HG02885 (cell line): ENCODE data around the gene INSC.

ENCODE experiments used
- ATAC-seq: cut with Tn5 transposase; IDR thresholded peaks from one replicate; pipeline ENCODE4 v1.9.1; 2021; ENCODE audit warnings: mild to moderate bottlenecking; ENCODE audit not compliant: unreplicated experiment, poor library complexity

Gene INSC

DNA sequence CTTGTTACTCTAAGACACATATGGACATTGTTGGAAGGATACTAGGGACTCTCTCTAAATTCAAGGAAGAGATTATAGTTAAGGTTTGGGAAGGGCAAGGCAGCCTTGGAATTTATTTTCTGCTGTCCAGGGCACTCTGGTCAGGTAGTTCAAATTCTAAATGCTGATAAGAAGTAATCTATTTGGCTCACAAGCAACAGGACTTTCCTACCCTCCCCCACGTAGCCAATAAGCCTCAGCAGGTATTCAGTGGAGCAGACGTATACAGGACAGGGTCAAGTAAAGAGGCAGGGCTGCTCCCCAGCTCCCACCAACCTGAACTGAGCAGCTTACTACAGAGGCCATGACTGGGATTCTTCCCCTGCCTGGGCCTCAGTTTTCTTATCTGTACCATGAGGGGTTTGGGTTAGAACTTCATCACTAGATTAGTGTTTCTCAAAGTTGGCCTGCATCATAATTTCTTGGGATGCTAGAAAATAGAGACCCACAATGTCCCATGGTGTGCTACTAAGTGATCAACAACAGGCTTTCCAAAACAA lies 6.1 kb upstream of the INSC start:
- ATAC-seq, result no peak

DNA sequence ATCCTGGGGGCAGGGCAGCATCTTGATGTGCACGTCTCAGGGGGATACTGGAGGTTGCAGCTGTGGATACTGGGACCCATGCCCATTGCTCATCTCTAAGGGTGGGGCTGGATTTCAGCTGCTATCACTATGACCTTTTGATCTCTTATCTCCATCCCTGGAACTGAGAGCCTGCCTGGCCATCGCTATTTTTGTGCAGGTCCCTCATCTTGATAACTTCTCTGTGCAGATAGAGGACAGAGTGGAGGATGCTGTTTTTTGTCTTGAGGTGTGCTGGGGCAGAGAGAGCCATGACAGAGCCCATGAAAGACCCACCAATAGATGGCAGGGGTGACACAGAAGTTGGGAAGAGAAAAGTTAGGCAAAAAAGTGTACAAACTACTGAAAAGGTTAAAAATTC lies 5.1 kb upstream of the INSC start:
- ATAC-seq, result no peak

DNA sequence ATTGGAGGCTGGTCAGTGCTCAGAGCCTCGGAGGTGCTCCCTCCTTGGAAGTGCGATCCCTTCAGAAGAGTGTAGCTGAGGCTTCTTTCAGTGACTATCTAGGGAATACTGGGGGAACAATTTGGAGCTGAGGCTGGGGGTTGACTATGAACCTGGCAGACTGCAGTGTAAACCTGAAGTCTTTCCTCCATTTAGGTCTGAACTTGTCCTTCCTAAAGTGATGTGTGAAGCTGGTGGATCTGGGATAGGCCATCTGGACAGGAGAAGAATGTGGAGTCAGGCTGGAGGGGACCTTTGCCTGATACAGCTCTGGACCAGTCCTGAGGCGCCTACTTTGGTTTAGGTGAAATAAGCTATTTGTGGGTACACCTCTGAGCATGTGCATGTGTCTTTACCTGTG lies 3.5 kb upstream of the INSC start:
- no peak for ATAC-seq

DNA sequence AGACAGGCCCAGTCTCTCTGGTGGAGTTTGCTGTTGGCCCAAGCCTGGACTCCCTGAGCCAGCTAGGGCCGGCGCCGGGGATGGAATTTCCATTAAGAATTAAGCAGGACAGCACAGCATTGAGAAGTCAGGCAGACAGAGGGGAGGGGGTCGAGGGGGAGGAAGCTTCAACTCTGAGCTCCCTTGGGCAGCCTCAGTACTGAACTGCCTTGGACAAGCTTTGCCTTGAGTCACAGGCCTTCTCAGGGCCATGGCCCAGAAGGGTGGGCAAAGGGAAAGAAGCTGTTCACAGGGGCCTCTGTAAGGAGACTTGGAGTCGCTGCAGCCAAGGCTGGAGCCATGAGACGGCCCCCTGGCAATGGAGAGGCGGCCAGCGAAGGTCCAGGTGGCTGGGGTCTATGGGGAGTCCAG lies 2.6 kb upstream of the INSC start:
- no peak for ATAC-seq

DNA sequence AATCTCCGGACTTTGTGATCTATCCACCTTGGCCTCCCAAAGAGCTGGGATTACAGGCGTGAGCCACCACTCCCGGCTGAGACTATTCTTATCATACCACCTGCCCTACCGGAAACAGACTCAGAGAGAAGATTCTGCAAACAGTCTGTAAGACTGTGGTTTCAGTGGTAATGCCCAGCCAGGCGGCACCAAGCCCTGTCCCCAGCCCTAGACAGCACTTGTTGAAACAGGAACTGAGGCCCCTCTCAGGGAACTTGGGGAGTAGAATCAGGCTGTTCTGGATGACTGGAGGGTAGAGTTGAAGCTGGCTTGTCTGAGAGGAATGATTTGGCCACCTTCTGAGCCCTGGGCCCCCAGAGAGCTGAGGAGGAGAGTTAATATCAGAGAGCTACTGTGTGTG lies 1.3 kb upstream of the INSC start:
- peak; percentile 91 for ATAC-seq

DNA sequence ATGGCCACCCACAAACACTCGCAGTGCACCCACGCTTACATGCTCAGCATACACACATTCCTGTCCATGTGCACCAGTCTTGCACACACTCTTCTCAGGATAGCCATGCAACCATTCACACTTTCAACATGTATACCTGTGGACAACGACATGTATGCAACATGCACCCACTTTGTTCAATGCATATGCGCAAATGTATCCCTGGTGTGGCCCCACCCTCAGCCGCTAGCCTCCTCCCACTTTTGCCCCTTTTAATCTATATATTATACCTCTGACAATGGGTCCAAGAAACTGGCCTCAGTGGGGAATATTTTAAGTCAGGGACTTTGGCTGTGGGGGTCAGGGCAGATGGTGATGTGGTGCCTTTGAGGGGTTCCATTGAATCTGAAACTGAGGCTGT lies 963 bp downstream of the INSC start:
- no peak for ATAC-seq

DNA sequence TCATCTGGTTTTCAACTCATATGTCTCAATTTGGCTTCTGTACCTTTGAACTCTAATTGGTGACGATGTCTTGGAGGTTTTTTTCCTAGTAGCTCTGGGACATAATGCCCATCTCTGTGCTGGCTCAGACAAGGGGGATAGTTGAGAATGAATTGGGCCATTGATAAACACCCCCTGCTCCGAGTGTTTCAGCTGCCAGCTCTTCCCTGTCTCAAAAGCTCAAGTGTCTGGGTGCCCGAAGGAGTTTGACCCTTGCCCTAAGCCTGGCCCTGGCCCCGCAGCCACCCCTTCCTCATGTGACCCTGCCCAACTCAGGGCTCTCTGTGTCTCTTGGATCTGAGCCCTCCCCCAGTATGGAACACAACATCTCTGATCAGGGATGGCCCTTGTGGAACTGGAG lies 3.0 kb downstream of the INSC start:
- ATAC-seq, result no peak

DNA sequence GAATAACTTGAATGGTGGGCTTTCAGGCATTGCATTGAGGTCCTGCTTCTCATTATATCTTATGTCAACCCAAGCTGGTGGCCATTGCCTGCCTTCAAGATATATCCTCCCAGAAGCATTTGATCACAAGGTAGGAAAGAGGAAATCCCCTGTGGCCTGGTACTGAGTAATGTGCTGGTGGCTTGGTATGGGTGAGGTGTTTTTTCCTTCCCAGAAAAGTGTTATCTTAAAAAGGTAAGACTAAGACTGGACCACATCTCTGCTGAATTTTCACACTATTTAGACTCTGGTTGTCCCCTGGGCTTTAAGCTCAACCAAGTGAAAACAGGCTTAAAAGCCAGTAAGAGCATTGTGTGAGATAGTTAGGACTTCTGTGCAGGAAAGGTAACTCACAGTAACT lies 3.7 kb downstream of the INSC start:
- ATAC-seq, result no peak

DNA sequence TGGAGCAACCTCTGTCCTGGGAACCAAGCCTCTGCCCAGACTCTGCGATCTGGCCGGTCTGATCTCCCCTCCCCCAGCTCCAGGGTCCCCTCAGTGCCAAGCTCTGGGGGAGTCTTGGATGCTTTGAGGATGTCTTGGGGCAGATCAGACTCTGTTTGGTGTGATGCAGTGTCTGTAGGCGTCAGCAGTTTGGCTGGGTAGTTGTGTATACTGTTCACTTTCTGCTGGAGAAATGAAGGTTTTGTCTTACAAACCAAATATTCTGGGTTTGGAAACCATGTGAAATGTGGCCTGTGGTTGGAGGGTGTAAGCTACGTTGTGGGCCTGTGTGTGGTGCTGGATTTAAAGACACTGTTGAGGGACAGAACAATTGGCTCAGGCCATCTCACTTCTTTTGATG lies 4.6 kb downstream of the INSC start:
- no peak for ATAC-seq

DNA sequence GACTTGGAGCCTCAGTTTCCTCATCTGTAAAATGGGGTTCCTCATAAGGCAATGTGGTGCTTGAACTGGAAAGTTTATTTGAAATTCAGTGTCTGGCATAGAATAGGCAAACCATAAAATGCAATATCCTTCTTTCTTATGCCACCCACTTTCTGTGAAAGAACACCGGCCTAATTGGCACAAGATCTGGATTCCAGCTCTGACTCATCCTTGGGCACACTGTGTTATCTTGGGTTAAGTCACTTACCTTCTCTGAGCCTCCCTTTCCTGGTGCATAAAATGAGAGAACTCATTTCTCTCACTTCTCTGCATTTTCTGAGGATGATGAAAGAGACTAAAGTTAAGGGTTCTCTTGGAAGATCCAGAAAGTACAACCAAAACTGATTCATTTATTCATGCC lies 5.1 kb downstream of the INSC start:
- no peak for ATAC-seq

DNA sequence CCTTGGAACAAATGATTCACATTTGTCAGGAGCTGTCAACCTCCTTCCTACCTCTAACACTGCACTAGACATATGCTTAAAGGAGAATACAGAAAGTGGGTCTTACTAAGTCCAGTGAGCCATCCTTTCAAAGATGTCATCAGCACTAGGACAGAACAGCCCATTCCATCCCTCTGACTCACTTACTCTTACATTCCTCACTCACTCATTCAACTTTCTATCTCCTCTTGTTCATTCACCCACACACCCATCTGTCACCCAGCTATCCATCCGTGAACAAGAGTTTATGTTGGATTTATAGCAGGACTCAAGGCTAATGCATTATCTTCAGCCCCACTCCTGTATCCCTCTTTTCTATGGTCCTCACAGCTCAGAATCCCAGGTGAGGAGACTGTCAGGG lies 9.1 kb downstream of the INSC start:
- ATAC-seq, result no peak

DNA sequence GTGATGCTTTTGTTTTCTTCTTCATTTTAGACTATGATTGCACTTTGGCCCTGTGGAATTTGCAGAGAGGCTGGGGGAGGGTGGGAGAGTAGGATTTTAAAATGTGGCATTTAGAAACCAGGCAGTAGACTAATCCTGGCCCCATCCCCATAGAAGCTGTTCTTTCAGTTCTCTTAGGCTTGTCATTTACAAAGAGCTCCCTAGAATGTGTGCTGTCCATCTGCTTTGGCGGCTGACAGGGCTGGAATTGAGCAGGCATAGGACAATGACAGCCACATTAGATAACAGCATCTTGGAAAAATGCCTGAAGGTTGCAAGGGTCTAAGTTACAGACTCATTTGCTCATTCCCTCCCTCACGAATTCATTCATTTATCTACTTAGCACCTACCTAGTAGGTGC lies 9.8 kb downstream of the INSC start:
- no peak for ATAC-seq

DNA sequence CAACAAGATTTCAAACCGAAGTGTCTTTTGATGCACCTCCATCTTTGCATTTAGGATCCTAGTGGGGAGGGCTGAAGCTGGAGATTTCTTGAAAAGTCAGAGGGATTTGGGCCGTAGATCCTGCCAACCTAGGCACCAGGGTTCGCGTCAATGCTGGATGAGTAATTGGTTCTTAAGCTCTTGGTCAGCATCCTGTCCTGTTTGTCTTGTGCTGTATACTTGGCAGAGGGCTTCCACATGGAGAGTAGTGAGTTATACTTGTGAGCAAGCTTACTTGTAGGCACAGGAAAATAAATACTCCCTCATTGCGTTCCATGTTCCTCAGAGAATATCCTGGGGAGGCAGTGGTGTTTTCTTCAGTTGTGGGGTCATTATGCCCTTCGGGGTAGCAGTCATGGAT lies 12.6 kb downstream of the INSC start:
- ATAC-seq, result no peak

DNA sequence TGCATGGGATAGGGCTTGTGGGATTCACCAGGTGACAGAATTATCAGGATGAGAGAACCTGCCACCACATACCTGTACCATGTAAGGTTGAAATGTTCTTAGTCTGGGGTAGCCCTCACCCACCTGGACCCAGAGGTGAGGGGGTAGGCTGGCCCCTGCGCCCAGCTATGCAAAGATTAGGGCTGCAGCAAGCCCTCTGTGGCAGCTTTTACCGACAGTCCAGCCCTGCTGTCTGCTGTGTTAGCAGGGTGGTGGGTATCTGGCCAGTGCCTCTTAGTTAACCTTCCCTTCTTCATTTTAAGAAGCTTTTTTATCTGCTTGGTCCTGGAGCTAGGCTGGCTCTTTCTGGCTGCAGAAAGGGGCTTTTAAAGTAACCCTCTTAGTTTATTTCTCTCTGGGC lies 13.9 kb downstream of the INSC start:
- no peak for ATAC-seq

DNA sequence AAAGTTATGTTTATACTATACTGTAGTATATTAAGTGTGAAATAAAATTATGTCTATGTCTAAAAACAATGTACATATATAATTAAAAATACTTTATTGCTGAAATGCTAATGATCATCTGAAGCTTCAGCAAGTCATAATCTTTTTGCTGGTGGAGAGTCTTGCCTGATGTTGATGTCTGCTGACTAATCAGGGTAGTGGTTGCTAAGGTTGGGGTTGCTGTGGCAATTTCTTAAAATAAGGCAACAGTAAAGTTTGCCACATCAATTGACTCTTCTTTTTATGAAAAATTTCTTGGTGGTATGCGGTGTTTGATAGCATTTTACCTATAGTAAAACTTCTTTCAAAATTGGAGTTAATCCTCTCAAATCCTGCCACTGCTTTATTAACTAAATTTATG lies 21.4 kb downstream of the INSC start:
- no peak for ATAC-seq

DNA sequence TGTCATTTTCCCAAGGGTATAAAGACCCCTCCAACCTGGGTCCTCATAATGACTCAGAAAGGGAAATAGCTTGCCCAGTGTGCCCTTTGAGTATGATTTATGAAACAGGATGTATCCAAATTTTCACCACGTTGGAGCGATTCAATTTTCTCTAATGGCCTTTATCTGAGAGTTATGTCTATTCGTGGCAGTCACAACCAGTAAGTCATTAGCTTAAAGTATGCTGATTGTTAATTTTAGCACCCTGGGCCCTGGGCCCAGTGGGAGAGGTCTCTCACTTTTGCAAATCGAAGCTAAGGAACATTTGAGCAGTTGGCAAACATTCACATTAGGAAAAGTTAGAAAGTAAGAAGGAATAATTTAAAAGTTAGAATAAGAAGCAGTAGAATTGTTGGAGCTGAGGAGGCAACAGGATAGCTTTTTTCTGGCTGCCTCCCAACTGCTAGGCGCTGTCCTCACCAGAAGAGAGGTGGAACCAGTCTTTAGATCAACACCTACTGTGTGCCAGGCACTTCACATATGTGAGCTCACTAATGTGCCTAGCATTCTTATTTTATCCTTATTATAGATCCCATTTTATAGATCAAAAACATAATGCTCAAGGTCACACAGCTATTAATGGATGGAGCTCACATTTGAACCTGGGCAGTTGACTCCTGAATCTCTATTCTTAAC lies 24.5 kb downstream of the INSC start:
- no peak for ATAC-seq

DNA sequence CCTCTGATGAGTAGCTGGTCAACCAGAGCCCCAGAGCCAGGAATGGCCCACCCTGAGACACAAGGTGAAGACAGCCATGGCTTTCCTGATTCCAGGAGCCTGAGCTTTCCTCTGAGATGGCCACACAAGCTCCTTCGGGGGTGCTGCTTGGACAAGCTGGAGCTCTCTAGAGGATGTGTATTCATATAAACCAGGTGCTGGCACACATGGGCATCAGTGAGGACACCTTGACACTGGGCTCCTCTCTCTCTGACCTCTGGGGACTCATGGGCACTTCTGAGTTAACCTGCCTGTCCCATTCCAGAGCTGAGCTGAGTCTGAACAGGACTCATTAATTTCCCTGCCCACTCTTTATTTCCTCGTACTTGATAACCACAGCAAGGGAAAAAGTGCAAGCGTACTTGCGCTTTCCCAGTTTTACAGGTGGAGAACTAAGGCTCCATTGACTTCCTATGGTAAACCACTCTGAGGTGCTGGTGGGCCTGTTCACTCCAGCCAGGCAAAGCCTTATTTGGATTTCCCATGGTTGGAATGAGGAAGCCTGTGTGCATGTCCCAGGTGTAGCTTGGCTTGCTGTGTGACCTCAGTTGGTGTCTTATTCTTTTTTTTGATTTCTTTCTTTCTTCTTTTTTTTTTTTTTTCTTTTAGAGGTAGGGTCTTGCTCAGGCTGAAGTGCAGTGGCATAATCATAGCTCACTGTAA lies 25.4 kb downstream of the INSC start:
- ATAC-seq, result no peak

DNA sequence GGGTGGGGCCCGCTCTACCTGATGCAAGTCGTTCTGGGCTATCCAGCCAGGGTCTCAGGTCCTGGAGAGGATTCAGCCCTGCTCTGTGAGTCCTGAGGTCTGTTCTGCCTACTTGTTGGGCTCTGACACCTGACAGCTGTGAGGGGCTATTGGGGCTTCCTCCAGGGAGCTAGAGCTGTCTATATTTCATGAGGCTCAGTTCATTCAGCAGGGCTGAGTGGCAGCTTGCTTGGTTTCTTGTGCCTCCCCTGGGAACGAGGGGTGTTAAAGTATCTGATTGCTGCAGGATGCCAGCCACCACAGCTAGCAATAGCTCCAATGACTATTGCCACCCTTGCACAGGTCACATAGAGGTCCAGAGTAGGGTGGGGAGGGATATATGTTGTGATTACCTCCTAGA lies 26.7 kb downstream of the INSC start:
- no peak for ATAC-seq

DNA sequence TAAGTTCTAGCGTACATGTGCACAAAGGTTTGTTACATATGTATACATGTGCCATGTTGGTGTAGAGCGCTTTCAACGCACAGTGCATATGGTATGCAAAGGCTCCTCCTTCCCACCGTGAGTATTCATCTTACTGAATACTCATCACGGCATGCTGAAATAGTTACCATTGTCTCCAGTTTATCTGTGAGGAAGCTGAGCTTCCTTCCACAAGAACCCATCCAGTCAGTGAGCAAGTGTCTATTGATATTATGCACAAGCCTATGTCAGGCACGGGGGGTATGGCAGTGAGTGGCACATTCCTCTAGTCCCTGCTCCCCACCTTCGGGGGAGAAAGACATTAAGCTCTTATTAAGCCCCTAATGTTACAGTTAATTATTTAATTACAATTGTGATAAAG lies 28.1 kb downstream of the INSC start:
- ATAC-seq, result no peak

DNA sequence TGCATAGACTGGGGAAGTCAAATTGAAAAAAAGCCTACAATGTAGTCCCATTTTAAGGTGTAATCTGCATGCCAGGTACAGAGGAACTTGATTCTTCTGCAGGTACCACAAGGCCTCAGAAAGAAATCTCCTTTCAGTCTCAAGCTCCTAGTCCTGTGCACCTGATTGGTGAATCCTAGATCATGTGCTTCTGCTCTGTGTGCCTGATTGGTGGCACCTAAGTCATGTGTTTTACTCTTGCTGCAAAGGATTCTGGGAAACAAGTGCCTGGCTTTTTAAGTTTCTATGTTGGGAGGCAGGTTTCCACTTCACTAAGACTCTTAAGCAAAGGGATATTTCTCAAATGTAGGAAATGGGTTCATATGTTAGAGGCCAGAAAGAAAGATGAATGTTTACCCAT lies 29.1 kb downstream of the INSC start:
- no peak for ATAC-seq

DNA sequence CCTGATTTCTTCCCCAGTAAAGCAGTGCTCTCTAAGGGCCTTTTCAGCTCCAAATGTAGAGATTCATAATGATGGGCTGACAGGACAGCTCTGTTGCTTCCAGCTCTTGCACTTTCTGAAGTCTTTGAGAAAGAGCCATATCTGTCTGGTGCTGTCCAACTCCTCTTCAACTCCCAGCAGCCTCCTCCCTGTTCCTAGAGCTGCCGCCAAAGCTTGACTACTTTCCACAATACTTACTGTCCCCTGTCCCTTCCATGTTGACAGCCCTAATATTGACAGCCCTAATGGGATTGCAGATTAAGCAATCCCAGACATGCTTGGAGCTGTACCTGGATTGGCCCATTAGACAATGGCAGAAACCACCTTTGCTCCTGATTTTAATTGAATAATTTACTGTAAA lies 29.6 kb downstream of the INSC start:
- ATAC-seq, result no peak

DNA sequence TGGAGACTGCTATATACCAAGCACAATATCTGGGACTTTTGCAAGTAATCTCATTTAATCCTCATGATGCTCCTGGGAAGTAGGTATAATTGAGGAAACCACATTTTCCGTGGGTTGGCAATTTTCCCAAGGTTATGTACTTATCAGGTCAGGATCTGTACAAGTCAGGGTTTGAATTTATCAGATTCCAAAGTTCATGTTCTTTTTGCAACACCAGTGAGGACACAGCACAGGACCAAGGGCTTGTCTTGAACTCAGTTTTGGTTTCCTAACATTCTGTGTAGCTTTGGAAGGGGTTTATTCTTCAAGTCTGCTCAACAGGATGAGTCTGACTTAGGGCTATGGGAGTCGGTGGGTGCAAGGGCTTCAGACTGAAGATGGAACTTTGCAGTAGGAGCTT lies 30.4 kb downstream of the INSC start:
- no peak for ATAC-seq
